Endothelial cell of umbilical vein (primary cell): ENCODE results near the gene C19orf25.

Source experiments
- CTCF ChIP-seq, 2 donors: IDR thresholded peaks; 1 replicate in 1 of 2; 2 replicates in 1 of 2; pipeline ENCODE4 v1.5.1; 2011; ENCODE audit warnings: low read length in 2 of 2, mild to moderate bottlenecking in 2 of 2, moderate library complexity in 2 of 2, control low read depth in 1 of 2, inconsistent platforms in 1 of 2, low read depth in 1 of 2; ENCODE audit not compliant: insufficient read depth in 1 of 2; ENCODE audit errors: extremely low read depth in 1 of 2
- MAX ChIP-seq: IDR thresholded peaks from 2 replicates; pipeline ENCODE4 v1.6.1; 2011; ENCODE audit not compliant: insufficient read depth, insufficient read length
- MYC ChIP-seq: IDR thresholded peaks from one replicate; pipeline ENCODE4 v1.6.1; 2011; ENCODE audit warnings: mild to moderate bottlenecking, low read depth, low read length
- POLR2A ChIP-seq: IDR thresholded peaks from 2 replicates; pipeline ENCODE4 v1.6.1; 2012; ENCODE audit warnings: low read depth, mild to moderate bottlenecking, control low read depth, low read length
- POLR2AphosphoS5 ChIP-seq: IDR thresholded peaks from 2 replicates; pipeline ENCODE4 v1.6.1; 2012; ENCODE audit warnings: low read depth, mild to moderate bottlenecking, control low read depth, low read length, moderate library complexity; ENCODE audit not compliant: insufficient read depth

- TF ChIP-seq CTCF (IDR thresholded peaks at IDR 0.05; ENCODE audit: extremely low read depth in 1 of 2, insufficient read depth in 1 of 2, low read depth in 1 of 2, low read length in 2 of 2) (no peak), POLR2A (no peak), MYC (no peak), POLR2AphosphoS5 (no peak), MAX (no peak)
Observed at GRCh38 chr19:1433119-1434039, 45.6 kb downstream of the C19orf25 start.
